Measurements from ENCODE around the gene PLEKHA4.

- TF ChIP-seq NFYB (CRISPR knock-in tag; conservative IDR thresholded peaks at IDR 0.05; ENCODE audit: low read depth) (no peak), MYBL2 (CRISPR knock-in tag; IDR thresholded peaks at IDR 0.05) (no peak), ZSCAN18 (CRISPR knock-in tag; IDR thresholded peaks at IDR 0.05) (no peak), NR1H2 (CRISPR knock-in tag; IDR thresholded peaks at IDR 0.05) (no peak)
These were observed 69.5 kb downstream of the PLEKHA4 start for GRCh38 chr19:48798937-48799336.

Data from WTC11 (cell line).